K562 (cell line): ENCODE results near the gene LBP. TPM values are rescaled to one million over a fixed set of nuclear protein-coding genes. Genes with fewer than 3 reads are reported as not detected.

ENCODE experiments used
- BACH1 ChIP-seq: fragments of 200-800 bp; sonication (Bioruptor generic); IDR thresholded peaks from 2 replicates; pipeline ENCODE4 v1.6.1; 2016; ENCODE audit warnings: missing genetic modification characterization, missing compliant biosample characterization
- BRD4 ChIP-seq: fragments of 200-600 bp; sonication (generic); IDR thresholded peaks from 2 replicates; pipeline ENCODE4 v1.6.1; 2017; ENCODE audit warnings: inconsistent platforms
- CEBPZ ChIP-seq: fragments of 150-350 bp; IDR thresholded peaks from 2 replicates; pipeline ENCODE4 v1.6.1; 2014; ENCODE audit warnings: low read depth, mild to moderate bottlenecking, low read length, borderline replicate concordance
- CHAMP1 ChIP-seq: fragments of 450-650 bp; IDR thresholded peaks from 2 replicates; pipeline ENCODE4 v1.6.1; 2016; ENCODE audit warnings: mild to moderate bottlenecking
- HMBOX1 ChIP-seq: sonication (generic); IDR thresholded peaks from 2 replicates; pipeline ENCODE4 v1.6.1; 2016
- KLF16 ChIP-seq: IDR thresholded peaks from 2 replicates; pipeline ENCODE4 v1.6.1; 2016; ENCODE audit warnings: antibody characterized with exemption
- MYBL2 ChIP-seq, 2 experiments: fragments of 450-650 bp in 1 of 2; sonication (generic) in 1 of 2; formaldehyde crosslinking in 1 of 2; IDR thresholded peaks; 2 replicates each; pipeline versions ENCODE4 v1.6.1 to v1.8.1; 2017 to 2022; ENCODE audit warnings: borderline replicate concordance in 1 of 2, inconsistent platforms in 1 of 2, low read depth in 1 of 2, mild to moderate bottlenecking in 1 of 2, missing genetic modification reagents in 1 of 2, moderate library complexity in 1 of 2
- RNF219 ChIP-seq: fragments of 250-450 bp; sonication (Bioruptor Pico); IDR thresholded peaks from 2 replicates; pipeline ENCODE4 v1.5.0; 2022; ENCODE audit warnings: mild to moderate bottlenecking
- TEAD2 ChIP-seq: fragments of 450-650 bp; IDR thresholded peaks from 2 replicates; pipeline ENCODE4 v1.6.1; 2016; ENCODE audit warnings: missing genetic modification characterization, control low read depth, missing compliant biosample characterization
- ZNF124 ChIP-seq: sonication (generic); formaldehyde crosslinking; IDR thresholded peaks from 2 replicates; pipeline ENCODE4 v1.8.1; 2022; ENCODE audit warnings: missing genetic modification reagents
- ZNF212 ChIP-seq: fragments of 450-650 bp; formaldehyde crosslinking; IDR thresholded peaks from 2 replicates; pipeline ENCODE4 v1.4.0; 2020; ENCODE audit warnings: mild to moderate bottlenecking
- ZNF354B ChIP-seq: fragments of 250-450 bp; sonication (Bioruptor Pico); IDR thresholded peaks from 2 replicates; pipeline ENCODE4 v1.4.0; 2020
- polyA plus RNA-seq, 8 experiments: library from polyadenylated mRNA; depleted of rRNA in 4 of 8; stranded (reverse) in 5 of 8; unstranded in 3 of 8; fragments of >200 nt; fragmentation: Nextera tagmentation in 2 of 8; fragmentation: Illumina TruSeq in 1 of 8; extraction: Ambion mirVana in 2 of 8; extraction: Trizol in 1 of 8; gene quantifications; 2 replicates each; pipeline versions ENCODE4 v1.2.1 to v1.2.3, GENCODE V29; 2011 to 2014; ENCODE audit warnings: inconsistent platforms in 1 of 8, missing spikeins in 1 of 8
- total RNA-seq, 7 experiments: library from RNA; depleted of rRNA in 6 of 7; stranded (reverse); fragments of >200 nt in 6 of 7; fragmentation: Illumina TruSeq in 2 of 7; extraction: Trizol in 2 of 7; gene quantifications; 2 replicates each; pipeline versions ENCODE4 v1.2.1 to v1.2.3, GENCODE V29; 2011 to 2021; ENCODE audit warnings: low replicate concordance in 1 of 7
- TF ChIP-seq, protein P1 (sequence below): fragments of 450-650 bp; IDR thresholded peaks from 2 replicates; pipeline ENCODE4 v1.6.1; 2016; ENCODE audit warnings: borderline replicate concordance
- TF ChIP-seq, protein P2 (sequence below), 3 experiments: IDR thresholded peaks in 2 of 3; conservative IDR thresholded peaks in 1 of 3; 2 replicates each; pipeline ENCODE4 v1.5.1; 2011 to 2012; ENCODE audit warnings: low read length in 3 of 3, mild to moderate bottlenecking in 3 of 3, control low read depth in 2 of 3, improper control_type of control experiment in 1 of 3, inconsistent platforms in 1 of 3, low read depth in 1 of 3, mixed read lengths in 1 of 3, moderate library complexity in 1 of 3; ENCODE audit not compliant: insufficient read depth in 2 of 3

The LBP gene
- total and polyA plus RNA-seq, 9 of the 15 experiments (the other 6 are each of a cell fraction or from before 2014, with no cell fraction given) = 0.06 to 0.31 (median 0.09) TPM; not detected in 3

DNA sequence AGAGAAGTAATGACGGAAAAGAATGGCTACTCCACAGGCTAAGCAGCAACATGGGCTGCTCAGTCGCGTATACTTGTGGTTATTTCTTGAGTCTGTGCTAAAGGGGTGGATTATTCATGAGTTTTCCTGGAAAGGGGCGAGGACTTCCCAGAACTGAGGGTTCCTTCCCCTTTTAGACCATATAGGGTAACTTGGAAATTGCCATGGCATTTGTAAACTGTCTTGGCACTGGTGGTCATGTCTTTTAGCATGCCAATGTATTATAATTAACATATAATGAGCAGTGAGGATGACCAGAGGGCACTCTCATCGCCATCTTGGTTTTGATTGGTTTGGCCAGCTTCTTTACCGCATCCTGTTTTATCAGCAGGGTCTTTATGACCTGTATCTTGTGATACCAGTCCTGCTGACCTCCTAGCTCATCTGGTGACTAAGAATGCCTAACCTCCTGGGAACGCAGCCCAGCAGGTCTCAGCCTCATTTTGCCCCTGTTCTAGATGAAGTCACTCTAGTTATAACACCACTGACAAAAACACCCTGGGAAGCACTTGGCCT, 11.4 kb downstream of the LBP start (continued):
- TF ChIP-seq MYBL2 (IDR thresholded peaks at IDR 0.05; ENCODE audit: low read depth) (no peak), MYBL2 (CRISPR knock-in tag; IDR thresholded peaks at IDR 0.05; ENCODE audit: borderline replicate concordance) (no peak), RNF219 (CRISPR knock-in tag) (no peak), KLF16 (no peak), CEBPZ (no peak), ZNF124 (CRISPR knock-in tag) (no peak), HMBOX1 (peak; percentile 90), ZNF354B (CRISPR knock-in tag) (no peak), CHAMP1 (no peak), BACH1 (tag) (peak; percentile 85), BRD4 (no peak), ZNF212 (CRISPR knock-in tag) (no peak), TEAD2 (tag) (no peak)
- TF ChIP-seq, protein P1, sequence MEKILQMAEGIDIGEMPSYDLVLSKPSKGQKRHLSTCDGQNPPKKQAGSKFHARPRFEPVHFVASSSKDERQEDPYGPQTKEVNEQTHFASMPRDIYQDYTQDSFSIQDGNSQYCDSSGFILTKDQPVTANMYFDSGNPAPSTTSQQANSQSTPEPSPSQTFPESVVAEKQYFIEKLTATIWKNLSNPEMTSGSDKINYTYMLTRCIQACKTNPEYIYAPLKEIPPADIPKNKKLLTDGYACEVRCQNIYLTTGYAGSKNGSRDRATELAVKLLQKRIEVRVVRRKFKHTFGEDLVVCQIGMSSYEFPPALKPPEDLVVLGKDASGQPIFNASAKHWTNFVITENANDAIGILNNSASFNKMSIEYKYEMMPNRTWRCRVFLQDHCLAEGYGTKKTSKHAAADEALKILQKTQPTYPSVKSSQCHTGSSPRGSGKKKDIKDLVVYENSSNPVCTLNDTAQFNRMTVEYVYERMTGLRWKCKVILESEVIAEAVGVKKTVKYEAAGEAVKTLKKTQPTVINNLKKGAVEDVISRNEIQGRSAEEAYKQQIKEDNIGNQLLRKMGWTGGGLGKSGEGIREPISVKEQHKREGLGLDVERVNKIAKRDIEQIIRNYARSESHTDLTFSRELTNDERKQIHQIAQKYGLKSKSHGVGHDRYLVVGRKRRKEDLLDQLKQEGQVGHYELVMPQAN = no peak
- TF ChIP-seq, protein P2, sequence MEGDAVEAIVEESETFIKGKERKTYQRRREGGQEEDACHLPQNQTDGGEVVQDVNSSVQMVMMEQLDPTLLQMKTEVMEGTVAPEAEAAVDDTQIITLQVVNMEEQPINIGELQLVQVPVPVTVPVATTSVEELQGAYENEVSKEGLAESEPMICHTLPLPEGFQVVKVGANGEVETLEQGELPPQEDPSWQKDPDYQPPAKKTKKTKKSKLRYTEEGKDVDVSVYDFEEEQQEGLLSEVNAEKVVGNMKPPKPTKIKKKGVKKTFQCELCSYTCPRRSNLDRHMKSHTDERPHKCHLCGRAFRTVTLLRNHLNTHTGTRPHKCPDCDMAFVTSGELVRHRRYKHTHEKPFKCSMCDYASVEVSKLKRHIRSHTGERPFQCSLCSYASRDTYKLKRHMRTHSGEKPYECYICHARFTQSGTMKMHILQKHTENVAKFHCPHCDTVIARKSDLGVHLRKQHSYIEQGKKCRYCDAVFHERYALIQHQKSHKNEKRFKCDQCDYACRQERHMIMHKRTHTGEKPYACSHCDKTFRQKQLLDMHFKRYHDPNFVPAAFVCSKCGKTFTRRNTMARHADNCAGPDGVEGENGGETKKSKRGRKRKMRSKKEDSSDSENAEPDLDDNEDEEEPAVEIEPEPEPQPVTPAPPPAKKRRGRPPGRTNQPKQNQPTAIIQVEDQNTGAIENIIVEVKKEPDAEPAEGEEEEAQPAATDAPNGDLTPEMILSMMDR (IDR thresholded peaks at IDR 0.05 in 2 of 3, conservative IDR thresholded peaks at IDR 0.05 in 1 of 3; ENCODE audit: insufficient read depth in 2 of 3, low read depth in 1 of 3, low read length in 3 of 3) = no peak
